HG03460 (cell line): ENCODE results near the gene PARD3.

ENCODE experiments used
- ATAC-seq: cut with Tn5 transposase; IDR thresholded peaks from one replicate; pipeline ENCODE4 v1.9.1; 2021; ENCODE audit not compliant: unreplicated experiment

The PARD3 gene

GRCh38 chr10:34549001-34549400, 266.1 kb downstream of the PARD3 start:
- no peak for ATAC-seq

GRCh38 chr10:34548466-34548865, 266.6 kb downstream of the PARD3 start:
- ATAC-seq = no peak

GRCh38 chr10:34547695-34548094, 267.4 kb downstream of the PARD3 start:
- ATAC-seq = no peak

- no peak for ATAC-seq
These were observed 267.8 kb downstream of the PARD3 start for GRCh38 chr10:34547291-34547690.

GRCh38 chr10:34544400-34544799, 270.7 kb downstream of the PARD3 start:
- no peak for ATAC-seq

GRCh38 chr10:34543716-34544115, 271.4 kb downstream of the PARD3 start:
- ATAC-seq = no peak

GRCh38 chr10:34540492-34540891, 274.6 kb downstream of the PARD3 start:
- no peak for ATAC-seq

GRCh38 chr10:34539533-34540315, 275.4 kb downstream of the PARD3 start:
- no peak for ATAC-seq

GRCh38 chr10:34538281-34538829, 276.7 kb downstream of the PARD3 start:
- ATAC-seq = peak; percentile 59

GRCh38 chr10:34537629-34538231, 277.4 kb downstream of the PARD3 start:
- peak; percentile 70 for ATAC-seq

GRCh38 chr10:34535872-34536271, 279.2 kb downstream of the PARD3 start:
- no peak for ATAC-seq

- ATAC-seq = no peak
These were observed 284.3 kb downstream of the PARD3 start for GRCh38 chr10:34530778-34531177.

GRCh38 chr10:34528320-34528719, 286.8 kb downstream of the PARD3 start:
- no peak for ATAC-seq

GRCh38 chr10:34526758-34527730, 288.1 kb downstream of the PARD3 start:
- ATAC-seq = no peak

- no peak for ATAC-seq
These were observed 288.9 kb downstream of the PARD3 start for GRCh38 chr10:34526186-34526585.

GRCh38 chr10:34524369-34525091, 290.6 kb downstream of the PARD3 start:
- peak; percentile 54 for ATAC-seq

GRCh38 chr10:34523017-34523767, 291.9 kb downstream of the PARD3 start:
- no peak for ATAC-seq

- no peak for ATAC-seq
These were observed 292.6 kb downstream of the PARD3 start for GRCh38 chr10:34522546-34522945.

- ATAC-seq = no peak
These were observed 294.6 kb downstream of the PARD3 start for GRCh38 chr10:34520510-34520909.

- no peak for ATAC-seq
These were observed 295.0 kb downstream of the PARD3 start for GRCh38 chr10:34520084-34520483.
